Forelimb muscle (tissue), 1 donor: ENCODE results near the gene PIH1D1. TPM values are rescaled to one million over a fixed set of nuclear protein-coding genes. Genes with fewer than 3 reads are reported as not detected.

Source experiments
- DNase-seq: peaks from one replicate; pipeline ENCODE4 v3.0.0-alpha.2; 2013; ENCODE audit warnings: low read depth
- polyA plus RNA-seq: library from polyadenylated mRNA; unstranded; fragments of 120-200 nt; gene quantifications from one replicate; pipeline ENCODE4 v1.2.1, GENCODE V29; 2013; ENCODE audit not compliant: insufficient read length

The PIH1D1 gene
- 43.1 TPM for polyA plus RNA-seq

- DNase-seq = peak; percentile 99
Observed at GRCh38 chr19:49451430-49452181, at the start of gene PIH1D1. Gene PIH1D1 (minus strand): TSS chr19:49451814. CDS start chr19:49451574, 240 bp downstream.

GRCh38 chr19:49499030-49499670 is 47.5 kb upstream of the PIH1D1 start:
- DNase-seq = no peak

GRCh38 chr19:49498475-49498874 is 46.9 kb upstream of the PIH1D1 start:
- DNase-seq = no peak

GRCh38 chr19:49497789-49498103 is 46.1 kb upstream of the PIH1D1 start:
- no peak for DNase-seq

GRCh38 chr19:49497047-49497788 is 45.6 kb upstream of the PIH1D1 start:
- no peak for DNase-seq

GRCh38 chr19:49496574-49497008 is 45.0 kb upstream of the PIH1D1 start:
- no peak for DNase-seq

- no peak for DNase-seq
Observed at GRCh38 chr19:49492573-49493405, 41.2 kb upstream of the PIH1D1 start.

- no peak for DNase-seq
Observed at GRCh38 chr19:49491804-49492572, 40.4 kb upstream of the PIH1D1 start.

GRCh38 chr19:49491030-49491803 is 39.6 kb upstream of the PIH1D1 start:
- no peak for DNase-seq

- DNase-seq = no peak
Observed at GRCh38 chr19:49490287-49491029, 38.8 kb upstream of the PIH1D1 start.

GRCh38 chr19:49489601-49490167 is 38.1 kb upstream of the PIH1D1 start:
- DNase-seq = no peak

GRCh38 chr19:49488863-49489537 is 37.4 kb upstream of the PIH1D1 start:
- DNase-seq = no peak

GRCh38 chr19:49488046-49488862 is 36.6 kb upstream of the PIH1D1 start:
- DNase-seq = no peak

GRCh38 chr19:49487277-49488045 is 35.8 kb upstream of the PIH1D1 start, which contains the start of gene RPL13A:
Gene RPL13A (plus strand): TSS chr19:49487608. CDS start chr19:49487630, 22 bp downstream.
- DNase-seq = peak; percentile 99

- DNase-seq = no peak
Observed at GRCh38 chr19:49486710-49487276, 35.2 kb upstream of the PIH1D1 start.

- DNase-seq = no peak
Observed at GRCh38 chr19:49486232-49486631, 34.6 kb upstream of the PIH1D1 start.
